GM12878 (cell line): ENCODE data around the gene ADCY10. TPM values are rescaled to one million over a fixed set of nuclear protein-coding genes. Genes with fewer than 3 reads are reported as not detected.

Source experiments
- ATAC-seq: fragments of 200-7000 bp; cut with Tn5 transposase; 3 replicates; pipeline ENCODE4 v1.9.1; 2020; ENCODE audit warnings: mild to moderate bottlenecking, moderate library complexity
- BruUV-seq: library from RNA; stranded (reverse); fragments of 400-500 nt; replicated peaks from 2 replicates; lab custom pipeline; 2021; lab: Mats Ljungman, UMichigan
- CTCF ChIA-PET: fragments of 300-600 bp; sonication (Branson Sonifier 250); formaldehyde crosslinking; extraction: SDS; loops from one replicate; lab custom pipeline; 2021; ENCODE audit warnings: inconsistent platforms; lab: Yijun Ruan, JAX
- POLR2A ChIA-PET: fragments of 350-600 bp; formaldehyde crosslinking; extraction: SDS; loops from one replicate; lab custom pipeline; 2021; ENCODE audit warnings: inconsistent platforms; lab: Charles Lee
- RAD21 ChIA-PET: fragments of 300-600 bp; sonication (Branson Sonifier 250); formaldehyde crosslinking; loops from one replicate; lab custom pipeline; 2023; ENCODE audit warnings: antibody characterized with exemption; ENCODE audit not compliant: unreplicated experiment; lab: Charles Lee
- SMC1A ChIA-PET: fragments of 300-600 bp; sonication (Branson Sonifier 250); formaldehyde crosslinking; loops from one replicate; lab custom pipeline; 2023; ENCODE audit not compliant: unreplicated experiment, uncharacterized antibody; lab: Charles Lee
- DNase-seq: peaks from one replicate; pipeline ENCODE4 v3.0.0-alpha.2; 2011; ENCODE audit warnings: low read depth, low spot score
- FAIRE-seq: peaks from 3 replicates; lab custom pipeline; 2011; peaks lifted over from hg19 to GRCh38; lab: Jason Lieb, UNC
- H2AFZ ChIP-seq: 2 replicates; pipeline ENCODE4 v1.6.0; 2011; ENCODE audit warnings: low read depth, low read length, control low read depth; ENCODE audit not compliant: control insufficient read depth
- H3K27ac ChIP-seq: 2 replicates; pipeline ENCODE4 v1.5.1; 2011; ENCODE audit warnings: control low read depth; ENCODE audit not compliant: control insufficient read depth, insufficient read depth
- H3K27me3 ChIP-seq, 2 experiments: replicated peaks in 1 of 2; 2 replicates each; pipeline versions ENCODE4 v1.6.0 to v1.6.1; 2011; ENCODE audit warnings: low read length in 1 of 2; ENCODE audit not compliant: control insufficient read depth in 2 of 2, insufficient read depth in 2 of 2
- H3K36me3 ChIP-seq, 2 experiments: 2 replicates each; pipeline ENCODE4 v1.5.1; 2011; ENCODE audit warnings: low read length in 1 of 2; ENCODE audit not compliant: control insufficient read depth in 2 of 2, insufficient read depth in 2 of 2
- H3K4me1 ChIP-seq: 2 replicates; pipeline ENCODE4 v1.6.1; 2011; ENCODE audit warnings: mild to moderate bottlenecking, low read length, moderate library complexity, mixed read lengths; ENCODE audit not compliant: control insufficient read depth, insufficient read depth
- H3K4me2 ChIP-seq: 2 replicates; pipeline ENCODE4 v1.6.0; 2011; ENCODE audit warnings: control low read depth; ENCODE audit not compliant: control insufficient read depth, insufficient read depth
- H3K4me3 ChIP-seq: fragments of 200-600 bp; sonication (generic); 2 replicates; pipeline ENCODE4 v1.5.1; 2016
- H3K79me2 ChIP-seq: 2 replicates; pipeline ENCODE4 v1.6.0; 2011; ENCODE audit warnings: low read length; ENCODE audit not compliant: control insufficient read depth, insufficient read depth
- H3K9ac ChIP-seq: 2 replicates; pipeline ENCODE4 v1.8.0; 2011; ENCODE audit warnings: low read length, control low read depth, mixed read lengths; ENCODE audit not compliant: control insufficient read depth, insufficient read depth
- H3K9me3 ChIP-seq: replicated peaks from 3 replicates; pipeline ENCODE4 v1.5.1; 2011; ENCODE audit warnings: mild to moderate bottlenecking, low read length; ENCODE audit not compliant: control insufficient read depth, insufficient read depth
- H4K20me1 ChIP-seq: 2 replicates; pipeline ENCODE4 v1.6.0; 2011; ENCODE audit not compliant: control insufficient read depth, insufficient read depth
- BCL3 ChIP-seq: IDR thresholded peaks from 2 replicates; pipeline ENCODE4 v1.6.1; 2011; ENCODE audit warnings: borderline replicate concordance, low read depth, mild to moderate bottlenecking, moderate library complexity, low read length; ENCODE audit not compliant: insufficient read depth, poor library complexity, severe bottlenecking
- CEBPB ChIP-seq, 2 experiments: fragments of 150-350 bp in 1 of 2; IDR thresholded peaks; 2 replicates each; pipeline ENCODE4 v1.6.1; 2012 to 2014; ENCODE audit warnings: low read depth in 2 of 2, low read length in 2 of 2, borderline replicate concordance in 1 of 2, inconsistent platforms in 1 of 2
- NR2C2 ChIP-seq: IDR thresholded peaks from 2 replicates; pipeline ENCODE4 v1.6.1; 2011; ENCODE audit warnings: borderline replicate concordance, low read depth; ENCODE audit not compliant: control insufficient read depth, insufficient read length
- WGBS: methylation state at CpG from one replicate; pipeline ENCODE4 v1.1.6; 2016; ENCODE audit warnings: low lambda C conversion rate; ENCODE audit not compliant: insufficient replicate concordance, insufficient coverage; ENCODE audit errors: missing lambda C conversion rate; 5-methylcytosine and 5-hydroxymethylcytosine counted together
- in situ Hi-C: fragments of 300-500 bp; cut with MboI; formaldehyde crosslinking; loops from 9 replicates; pipeline ENCODE4 v1.14.3; 2018; ENCODE audit warnings: mixed read lengths
- intact Hi-C: fragments of 100-400 bp; cut with micrococcal nuclease; formaldehyde crosslinking; loops from one replicate; pipeline ENCODE4 v1.14.2; 2022; ENCODE audit not compliant: unreplicated experiment
- polyA plus RNA-seq, 11 experiments: library from polyadenylated mRNA; depleted of rRNA in 4 of 11; unstranded in 6 of 11; stranded (reverse) in 5 of 11; fragments of >200 nt; fragmentation: Nextera tagmentation in 4 of 11; fragmentation: Illumina TruSeq in 1 of 11; extraction: Ambion mirVana in 4 of 11; extraction: Trizol in 1 of 11; gene quantifications; 1 replicate in 1 of 11; 2 replicates in 10 of 11; pipeline versions ENCODE4 v1.2.1 to v1.2.3, GENCODE V29; 2011 to 2016; ENCODE audit warnings: inconsistent platforms in 2 of 11, missing spikeins in 2 of 11, low read depth in 1 of 11
- total RNA-seq, 4 experiments: library from RNA; depleted of rRNA in 3 of 4; stranded (reverse); fragments of >200 nt in 3 of 4; fragmentation: Illumina TruSeq in 1 of 4; extraction: Trizol in 1 of 4; gene quantifications; 2 replicates each; pipeline versions ENCODE4 v1.2.1 to v1.2.3, GENCODE V29; 2013 to 2021

ADCY10 gene
- total and polyA plus RNA-seq, 10 of the 15 experiments (the other 5 are each of a cell fraction or from before 2014, with no cell fraction given) = 0.13 to 0.22 TPM; not detected in 8

DNA sequence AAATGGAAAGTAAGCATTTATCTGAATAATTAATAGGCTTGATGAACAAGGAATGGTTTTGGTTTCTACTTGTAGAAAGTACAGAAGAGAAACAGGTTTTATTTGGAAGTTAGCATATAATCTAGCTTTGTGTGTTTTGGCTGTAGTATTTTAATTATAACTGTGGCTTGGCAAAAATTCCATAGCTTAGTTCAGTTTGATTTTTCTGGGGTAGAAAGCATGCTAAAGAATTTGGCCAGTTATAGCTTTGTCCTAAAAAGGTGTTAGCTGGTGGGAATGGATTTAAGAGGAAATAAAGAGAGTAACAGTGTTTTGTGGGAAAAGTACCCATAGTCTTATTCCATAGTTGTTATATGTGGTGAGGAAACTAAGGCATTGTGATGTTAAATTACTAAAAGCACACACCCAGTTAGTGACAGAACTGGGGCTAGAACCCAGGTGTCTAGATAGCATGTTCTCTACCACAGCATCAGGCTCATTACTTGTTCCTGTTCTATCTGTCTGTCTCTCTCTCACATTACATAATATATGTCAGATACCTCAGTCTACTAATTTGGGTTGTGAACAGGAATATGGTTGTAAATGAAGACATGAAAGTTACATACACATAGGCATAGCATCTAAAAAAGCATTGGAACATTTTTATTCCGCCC, 137.2 kb downstream of the ADCY10 start:
- H3K4me3 ChIP-seq = no peak overlapping the region
- ChIA-PET SMC1A (interaction anchor here (0.7 to 1.7 kb wide), 6 partner anchors 8 to 58 kb away, joined by 3 to 8 read pairs (median 4); no protein-coding TSS in a partner anchor), RAD21 (no interaction called here), CTCF (interaction anchor here (1.2 kb wide), 1 partner anchor 15 kb away, joined by 3 read pairs; no protein-coding TSS in a partner anchor), POLR2A (interaction anchor here (0.6 kb wide), 1 partner anchor 13 kb away, joined by 6 read pairs; no protein-coding TSS in a partner anchor)
- H3K4me1 ChIP-seq = no peaks in the 10 kb centered on the region
- H3K9me3 ChIP-seq = no peaks in the 10 kb centered on the region
- no peak for FAIRE-seq
- H3K27me3 ChIP-seq = no peaks in the 10 kb centered on the region
- H3K9ac ChIP-seq = no peak overlapping the region
- no peak for ATAC-seq
- peaks cover 12 to 25% of the 10 kb centered on the region in 2 experiments for H3K36me3 ChIP-seq
- H3K79me2 ChIP-seq = no peaks in the 10 kb centered on the region
- no peak overlapping the region for H3K27ac ChIP-seq
- intact Hi-C loops = no loop called here
- 100% methylated on average over 1 of the region's 1 CpG for WGBS
- no peak overlapping the region for H2AFZ ChIP-seq
- H3K4me2 ChIP-seq = no peak overlapping the region
- no peak for DNase-seq
- no TSS peak for BruUV-seq
- in situ Hi-C loops = no loop called here
- H4K20me1 ChIP-seq = no peaks in the 10 kb centered on the region
- no peak for TF ChIP-seq BCL3
- TF ChIP-seq NR2C2 = no peak
- TF ChIP-seq CEBPB (IDR thresholded peaks at IDR 0.05; ENCODE audit: borderline replicate concordance in 1 of 2, low read depth in 2 of 2, low read length in 2 of 2) = no peak
